Dermis microvascular lymphatic vessel endothelial cell (primary cell): ENCODE data around the gene CAPN9. TPM values are rescaled to one million over a fixed set of nuclear protein-coding genes. Genes with fewer than 3 reads are reported as not detected.
"Not testable (repeated sequence)": the region's sequence is repeated elsewhere in the genome, so short reads cannot be mapped to it uniquely, and the experiment has no call there.

Source experiments
- DNase-seq, 2 donors: peaks; one replicate each; pipeline versions ENCODE4 v3.0.0 to v3.0.0-alpha.2; 2010; ENCODE audit warnings: low read depth in 2 of 2
- total RNA-seq: library from RNA; depleted of rRNA; stranded (reverse); fragments of >200 nt; gene quantifications from 2 replicates; pipeline ENCODE4 v1.2.1, GENCODE V29; 2014

The CAPN9 gene
- total RNA-seq, 1 donor from 2014 or later = not detected

DNA sequence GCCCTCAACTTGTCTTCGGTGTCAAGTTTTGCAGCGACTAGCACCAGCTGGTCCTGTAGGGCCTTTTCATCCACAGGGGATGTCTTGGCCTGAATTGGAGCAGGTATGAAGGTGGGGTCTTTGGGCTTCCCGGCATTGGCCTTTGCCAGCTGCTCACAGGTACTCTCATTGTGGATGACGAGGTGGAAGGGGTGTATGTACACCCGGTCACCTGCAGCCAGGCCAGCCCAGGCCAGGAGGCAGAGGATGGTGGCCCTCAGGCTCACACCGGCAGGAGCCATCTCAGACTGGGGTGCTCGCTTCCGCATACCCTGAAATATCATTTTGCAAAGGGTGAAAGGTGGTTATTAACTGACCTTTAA, 36.7 kb upstream of the CAPN9 start:
- DNase-seq = no peak

DNA sequence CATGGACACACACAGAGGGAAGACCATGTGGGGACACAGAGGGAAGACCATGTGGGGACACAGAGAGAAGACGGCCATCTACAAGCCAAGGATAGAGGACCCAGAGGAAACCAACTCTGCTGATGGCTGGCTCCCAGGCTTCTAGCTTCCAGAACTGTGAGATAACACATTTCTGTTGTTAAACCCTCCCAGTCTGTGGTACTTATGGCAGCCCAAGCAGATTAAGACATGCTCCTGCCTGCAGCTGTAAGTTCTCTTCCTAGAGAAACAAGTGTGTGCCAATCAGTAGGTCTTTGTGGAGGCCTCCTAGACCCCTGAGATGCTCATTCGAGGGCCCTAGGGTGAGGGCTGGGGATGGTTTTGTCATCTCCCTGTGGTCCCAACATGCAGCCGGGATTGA, 35.9 kb upstream of the CAPN9 start:
- DNase-seq = no peak

DNA sequence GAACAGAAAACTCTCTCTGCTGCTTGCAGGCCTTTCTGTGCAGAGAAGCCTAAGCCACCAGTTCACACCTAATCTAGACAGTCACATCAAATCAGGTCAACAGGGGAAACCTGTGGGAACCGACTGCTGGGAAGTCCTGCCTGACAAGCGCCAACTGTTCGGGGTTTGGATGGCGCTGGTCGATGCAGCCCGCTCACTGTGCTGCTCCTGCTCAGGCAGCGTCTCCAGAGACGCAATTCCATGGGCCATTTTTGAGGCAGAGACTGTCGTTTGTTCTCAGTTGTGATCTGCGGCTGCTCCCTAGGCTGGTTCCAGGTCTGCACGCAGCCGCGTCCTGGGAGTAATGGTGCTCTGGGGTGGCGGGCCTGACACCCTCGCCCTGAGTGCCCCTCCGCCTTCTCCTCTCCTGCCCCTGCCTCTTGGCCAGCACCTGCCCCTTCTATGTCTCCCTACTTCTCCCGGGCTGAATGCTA, 34.7 kb upstream of the CAPN9 start:
- no peak for DNase-seq

DNA sequence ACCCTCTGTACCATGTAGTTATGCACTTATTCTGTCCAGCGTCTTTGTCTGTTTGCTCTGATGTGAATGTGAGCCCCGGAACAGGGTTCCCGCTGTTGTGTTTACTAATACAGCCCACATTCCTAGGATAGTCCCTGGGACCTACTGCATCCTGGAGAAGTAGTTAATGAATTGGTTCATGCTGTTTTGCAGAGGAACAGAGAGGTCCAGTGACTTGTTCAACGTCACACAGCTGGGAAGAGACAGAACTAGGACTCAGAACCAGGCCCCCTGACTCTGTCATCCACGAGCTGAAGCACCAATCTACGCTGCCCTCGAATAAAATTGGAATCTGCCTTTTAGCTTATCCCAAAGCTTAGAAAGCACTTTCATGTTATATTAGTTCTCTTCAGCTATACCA, 34.0 kb upstream of the CAPN9 start:
- no peak for DNase-seq

GRCh38 chr1:230713547-230713914, 33.7 kb upstream of the CAPN9 start:
- DNase-seq = no peak

- no peak for DNase-seq
Observed at GRCh38 chr1:230713915-230714764, 33.0 kb upstream of the CAPN9 start, which contains the start of gene AGT. Gene AGT (minus strand): TSS chr1:230714122. CDS start chr1:230710823, 3,299 bp downstream.

DNA sequence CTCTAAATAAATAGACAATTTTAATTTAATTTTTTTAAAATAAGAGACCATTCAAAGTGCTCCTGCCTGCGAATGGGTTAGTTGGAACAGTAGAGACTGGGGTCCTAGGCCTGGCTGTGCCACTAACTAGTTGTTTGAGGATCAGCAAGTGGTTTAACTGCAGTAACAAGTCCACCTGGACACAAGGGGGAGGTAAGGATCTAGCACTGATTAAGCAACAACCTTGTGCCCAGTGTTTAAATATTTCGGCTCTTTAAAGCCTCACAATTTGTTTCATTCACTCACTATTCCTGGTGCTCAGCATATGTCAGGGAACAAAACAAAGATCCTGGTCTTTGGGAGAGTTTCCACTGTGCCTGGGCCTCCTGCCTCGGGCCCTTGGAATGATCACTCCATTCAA, 31.7 kb upstream of the CAPN9 start:
- DNase-seq = no peak

- not testable (repeated sequence) for DNase-seq
Observed at GRCh38 chr1:230716453-230716852, 30.7 kb upstream of the CAPN9 start.

GRCh38 chr1:230717251-230717650, 29.9 kb upstream of the CAPN9 start:
- DNase-seq = no peak

DNA sequence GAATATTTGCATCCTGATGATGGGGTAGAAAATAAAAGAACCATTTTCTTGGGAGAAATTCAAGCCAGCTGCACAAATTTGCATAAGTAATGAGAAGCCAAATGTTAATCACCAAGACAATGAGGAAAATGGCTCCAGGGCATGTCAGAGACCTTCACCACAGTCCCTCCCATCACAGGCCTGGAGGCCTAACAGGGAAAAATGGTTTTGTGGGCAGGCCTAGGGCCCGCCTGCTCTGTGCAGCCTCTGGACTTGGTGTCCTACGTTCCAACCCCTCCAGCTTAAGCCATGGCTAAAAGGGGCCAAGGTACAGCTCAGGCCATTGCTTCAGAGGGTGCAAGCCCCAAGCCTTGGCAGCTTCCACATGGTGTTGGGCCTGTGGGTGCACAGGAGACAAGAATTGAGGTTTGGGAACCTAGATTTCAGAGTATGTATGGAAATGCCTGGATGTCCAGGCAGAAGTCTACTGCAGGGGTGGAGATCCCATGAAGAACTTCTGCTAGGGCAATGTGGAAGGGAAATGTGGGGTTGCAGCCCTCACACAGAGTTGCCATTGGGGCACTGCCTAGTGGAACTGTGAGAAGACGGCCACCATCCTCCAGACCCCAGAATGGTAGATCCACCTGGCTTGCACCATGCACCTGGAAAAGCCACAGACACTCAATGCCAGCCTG, 25.2 kb upstream of the CAPN9 start:
- not testable (repeated sequence) for DNase-seq

DNA sequence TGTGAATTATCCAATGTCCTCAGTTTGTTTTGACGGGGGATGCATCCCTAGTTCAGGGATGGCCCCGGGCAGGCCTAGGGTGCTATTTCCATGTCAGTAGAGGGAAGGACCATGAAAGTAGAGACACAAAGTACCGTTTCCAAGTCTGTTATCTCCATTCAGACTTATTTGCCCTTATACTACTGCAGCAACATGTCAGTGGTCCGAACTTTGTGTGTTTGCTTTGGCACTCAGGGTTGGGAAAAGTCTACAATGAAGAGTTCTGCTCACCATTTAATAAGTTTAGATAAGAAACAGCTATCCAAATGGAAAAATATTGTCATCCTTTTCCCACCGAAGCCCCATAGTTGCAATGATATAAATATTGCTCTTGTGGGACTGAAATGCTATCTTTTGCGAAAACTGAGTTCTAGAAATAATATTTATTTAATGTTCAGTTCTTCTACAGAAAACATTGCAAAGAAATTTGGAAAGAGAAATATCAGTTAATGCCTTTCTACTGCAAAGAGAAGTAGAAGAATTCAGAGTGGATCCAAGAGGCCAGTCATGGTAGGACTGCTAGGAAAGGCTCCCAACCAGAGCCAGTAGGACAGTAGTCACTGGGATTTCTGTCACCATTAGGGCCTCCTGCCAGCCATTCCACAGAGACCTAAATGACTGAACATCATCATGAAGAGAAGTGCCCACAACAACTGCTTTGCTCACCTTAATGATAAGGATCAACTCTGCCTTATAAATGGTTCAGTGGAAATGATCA, 21.8 kb upstream of the CAPN9 start:
- peak in 1 of 2 donors; percentile 51 for DNase-seq

DNA sequence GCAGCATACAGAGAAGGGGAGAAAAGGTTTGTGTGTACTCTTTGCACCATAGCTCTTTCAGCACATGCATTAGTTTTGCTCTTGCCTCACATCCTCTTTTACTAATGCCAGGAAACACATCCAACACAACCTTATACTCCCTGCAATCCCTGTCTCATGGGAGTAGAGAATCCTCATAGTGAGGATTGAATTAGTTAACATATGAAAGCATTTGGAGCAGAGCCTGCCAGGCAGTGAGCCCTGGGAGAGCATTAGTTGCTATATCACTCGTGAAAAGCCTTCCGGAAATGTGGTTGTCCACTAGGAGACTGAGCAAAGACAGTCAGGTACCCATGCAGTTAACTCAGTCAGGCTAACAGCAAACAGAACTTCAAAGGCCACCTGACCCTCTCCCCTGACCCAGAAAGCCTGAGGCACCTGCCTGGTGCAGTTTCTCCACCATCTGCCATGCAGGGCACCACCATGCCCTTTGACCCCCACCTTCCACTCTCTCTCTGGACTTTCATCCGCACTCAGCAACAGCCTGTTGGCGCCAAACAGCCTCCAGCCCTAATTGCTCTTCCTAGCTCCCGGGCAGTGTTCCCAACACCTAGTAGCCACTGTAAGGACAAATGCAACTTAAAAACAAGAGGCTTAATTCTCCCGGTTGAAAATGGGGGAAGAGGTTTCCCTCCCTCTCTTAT, 18.3 kb upstream of the CAPN9 start:
- DNase-seq = no peak

DNA sequence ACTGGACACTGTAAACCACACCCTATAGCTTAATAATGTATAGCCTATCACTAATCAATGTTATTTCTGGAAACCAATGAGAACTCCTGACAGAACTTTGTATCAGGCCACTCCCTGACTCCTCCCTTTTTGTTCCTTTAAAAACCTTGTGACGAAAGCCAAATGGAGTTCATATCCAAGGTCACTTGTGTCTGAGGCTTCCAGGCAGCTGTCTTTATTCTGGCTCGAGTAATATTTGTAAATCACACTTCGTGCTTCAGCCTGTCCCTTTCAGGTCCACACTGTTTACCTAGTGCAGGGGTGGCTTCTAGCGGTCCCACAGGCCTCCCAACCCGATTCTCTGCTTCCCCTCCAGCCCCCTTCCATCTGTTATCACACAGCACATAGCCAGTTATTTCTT, 16.2 kb upstream of the CAPN9 start:
- no peak for DNase-seq

DNA sequence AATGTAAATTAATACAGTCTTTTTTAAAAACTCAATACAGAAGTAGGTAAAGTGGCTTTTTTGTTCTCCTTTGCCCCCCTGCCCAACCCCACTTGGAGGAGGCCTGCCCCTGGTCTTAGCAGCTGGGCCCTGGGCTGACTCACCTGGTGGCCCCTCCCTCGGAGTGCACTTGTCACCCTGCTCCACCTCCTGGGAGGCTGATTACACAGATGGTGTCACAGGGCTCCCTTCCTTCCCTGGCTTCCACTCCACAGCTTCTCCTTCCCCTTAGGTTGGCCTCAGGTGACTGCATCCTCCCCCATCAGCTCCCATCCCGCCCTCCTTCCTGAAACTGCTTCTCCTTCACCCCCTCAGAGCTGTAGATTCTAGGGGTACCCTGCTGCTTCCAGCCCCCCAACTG, 11.7 kb upstream of the CAPN9 start:
- no peak for DNase-seq

GRCh38 chr1:230737622-230738262, 9.4 kb upstream of the CAPN9 start:
- DNase-seq = no peak

DNA sequence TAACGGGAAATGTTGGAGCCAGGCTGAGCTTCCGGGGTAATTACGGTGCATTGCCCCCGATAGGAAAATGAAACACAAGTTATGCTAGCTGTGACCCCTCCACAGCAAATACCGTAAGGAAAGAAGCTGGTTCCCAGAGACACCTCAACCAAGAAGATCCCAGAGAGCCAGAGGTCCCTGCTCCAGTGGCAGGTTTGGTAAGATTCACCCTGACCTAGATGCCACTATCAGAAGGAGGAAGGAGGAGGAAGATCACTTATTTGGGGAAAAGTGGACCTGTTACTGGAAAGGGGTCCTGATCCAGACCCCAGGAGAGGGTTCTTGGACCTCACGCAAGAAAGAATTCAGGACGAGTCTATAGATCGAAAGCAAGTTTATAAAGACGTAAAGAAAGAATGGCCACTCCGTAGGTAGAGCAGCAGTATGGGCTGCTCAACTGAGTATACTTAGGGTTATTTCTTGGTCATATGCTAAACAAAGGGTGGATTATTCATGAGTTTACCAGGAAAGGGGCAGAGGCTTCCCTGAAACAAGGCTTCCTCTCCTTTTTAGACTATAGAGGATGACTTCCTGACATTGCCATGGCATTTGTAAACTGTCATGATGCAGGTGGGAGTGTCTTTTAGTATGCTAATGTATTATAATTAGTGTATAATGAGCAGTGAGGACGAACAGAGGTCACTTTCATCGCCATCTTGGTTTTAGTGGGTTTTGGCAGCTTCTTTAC, 7.5 kb upstream of the CAPN9 start:
- no peak for DNase-seq

DNA sequence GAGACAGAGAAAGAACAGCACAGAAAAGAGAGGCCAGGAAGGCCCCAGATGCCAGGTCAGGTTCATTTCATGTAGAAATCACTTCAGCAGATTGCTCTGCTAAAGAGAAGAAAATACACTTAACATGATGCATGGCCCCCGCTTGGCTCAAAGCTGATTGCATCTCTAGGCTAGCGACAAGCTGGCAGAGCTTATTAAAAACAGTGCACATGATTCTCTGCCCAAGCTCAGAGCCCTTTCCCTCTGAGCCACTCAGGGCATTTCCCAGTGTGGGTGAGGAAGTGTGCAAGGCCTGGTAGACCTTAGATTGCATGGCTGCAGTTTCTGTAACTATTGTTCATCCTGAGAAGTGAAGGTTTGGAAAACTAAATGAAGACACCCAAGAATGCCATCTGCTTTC, 3.3 kb upstream of the CAPN9 start:
- no peak for DNase-seq

DNA sequence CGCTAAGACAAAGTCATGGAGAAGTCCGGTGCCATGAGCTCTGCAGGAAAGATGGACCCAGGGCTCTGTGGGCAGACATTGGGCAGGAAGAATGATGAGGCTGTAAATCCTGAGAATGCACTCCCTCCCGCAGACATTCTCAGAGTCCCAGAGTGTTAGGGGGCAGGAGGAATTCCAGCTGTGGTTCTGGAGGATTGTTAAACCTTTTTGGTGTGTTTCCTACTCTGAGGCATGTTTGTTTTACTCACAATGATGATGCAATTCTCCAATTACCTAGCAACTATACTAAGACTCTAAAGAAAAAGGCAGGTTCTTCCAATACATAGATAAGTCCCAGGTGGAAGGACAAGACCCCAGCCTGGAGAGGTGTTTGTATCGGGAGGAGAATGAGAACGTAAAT, 2.8 kb upstream of the CAPN9 start:
- DNase-seq = no peak

- no peak for DNase-seq
Observed at GRCh38 chr1:230745071-230745470, 2.1 kb upstream of the CAPN9 start.

DNA sequence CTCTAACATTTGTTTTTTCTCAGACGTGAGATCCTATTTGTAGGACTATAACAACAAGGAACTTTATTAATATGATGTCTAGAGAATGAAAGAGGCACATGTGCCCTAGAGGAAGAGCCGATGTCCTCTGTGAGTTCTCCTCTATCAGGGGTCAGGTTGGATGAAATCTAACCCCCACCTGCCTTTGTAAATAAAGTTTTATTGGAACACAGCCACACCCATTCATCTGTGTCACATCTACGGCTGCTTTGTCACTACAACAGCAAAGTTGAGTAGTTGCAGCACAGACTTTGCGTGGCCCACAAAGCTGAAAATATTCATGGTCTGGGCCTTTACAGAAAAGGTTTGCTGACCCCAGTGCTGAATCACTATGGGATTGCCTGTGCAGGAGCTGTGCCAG, 571 bp upstream of the CAPN9 start:
- no peak for DNase-seq
